ENCODE measurements around the gene ESYT1. TPM values are rescaled to one million over a fixed set of nuclear protein-coding genes. Genes with fewer than 3 reads are reported as not detected.
A peak's percentile ranks its signal among the peaks of the same experiment; 100 is the strongest.

ESYT1 gene
- total and polyA plus RNA-seq, 2 donors (not counting 3 experiments of a cell fraction or from before 2014, with no cell fraction given) = 161 to 234 TPM

- Histone ChIP-seq H3K27me3 (ENCODE audit: control insufficient read depth in 2 of 2, insufficient read depth in 2 of 2, low read length in 2 of 2) (no peaks in the 10 kb centered on the region), H4K20me1 (replicated peaks; ENCODE audit: control insufficient read depth, extremely low read depth, insufficient read depth, low read length) (no peaks in the 10 kb centered on the region), H3K9ac (replicated peaks; ENCODE audit: extremely low read depth, insufficient read depth, low read length) (no peak overlapping the region), H3K27ac (ENCODE audit: insufficient read depth, low read depth, low read length) (no peak overlapping the region), H3K9me3 (replicated peaks; ENCODE audit: control insufficient read depth, insufficient read depth, low read length) (no peaks in the 10 kb centered on the region), H2AFZ (ENCODE audit: low read depth, low read length) (no peak overlapping the region), H3K79me2 (ENCODE audit: control insufficient read depth, insufficient read depth, low read length) (peaks cover 33% of the 10 kb centered on the region), H3K36me3 (ENCODE audit: control insufficient read depth in 2 of 2, extremely low read depth in 1 of 2, insufficient read depth in 2 of 2, low read length in 2 of 2) (peaks cover 21 to 43% of the 10 kb centered on the region in 2 experiments), H3K4me1 (ENCODE audit: control insufficient read depth, extremely low read depth, insufficient read depth, low read length) (peaks cover 17% of the 10 kb centered on the region), H3K4me2 (ENCODE audit: insufficient read depth, low read length) (no peak overlapping the region), H3K4me3 (replicated peaks in 1 of 3; ENCODE audit: insufficient read depth in 1 of 3, low read depth in 1 of 3, low read length in 3 of 3) (no peak overlapping the region), H3K9me1 (replicated peaks; ENCODE audit: control insufficient read depth, extremely low read depth, insufficient read depth, low read length) (no peaks in the 10 kb centered on the region)
- no TSS peak for BruUV-seq (replicated peaks)
- intact Hi-C loops (cut with micrococcal nuclease) (no loop called here), dilution Hi-C loops (cut with MboI; ENCODE audit: extremely low pct_ligation_motif_present, low sequenced_read_pairs) (no loop called here)
- ChIA-PET CTCF (interaction anchor here (0.9 to 3.3 kb wide), 6 partner anchors 13 to 44 kb away, joined by 3 to 16 read pairs (median 10); partner anchors contain the start of genes ESYT1, SMARCC2 and ZC3H10), POLR2A (interaction anchor here (0.6 to 3.9 kb wide), 12 partner anchors 9 to 425 kb away, joined by 3 to 23 read pairs (median 4); partner anchors contain the start of genes ESYT1, SMARCC2 and ZC3H10)
- no peak for DNase-seq (ENCODE audit: low read depth, low spot score)
- no peak for FAIRE-seq
- TF ChIP-seq JUN (IDR thresholded peaks at IDR 0.05; ENCODE audit: borderline replicate concordance, insufficient read depth, insufficient read length, low read depth) (no peak), POLR2AphosphoS5 (IDR thresholded peaks at IDR 0.05; ENCODE audit: insufficient read depth, low read depth, low read length) (peak; percentile 75), EZH2 (IDR thresholded peaks at IDR 0.05; ENCODE audit: borderline replicate concordance, low read depth, low read length, severe bottlenecking) (no peak), GATA2 (IDR thresholded peaks at IDR 0.05; ENCODE audit: insufficient read depth, insufficient read length, low read depth, low read length) (no peak), FOS (IDR thresholded peaks at IDR 0.05; ENCODE audit: borderline replicate concordance, insufficient read depth, low read length) (no peak), MYC (IDR thresholded peaks at IDR 0.05; ENCODE audit: low read depth, low read length) (no peak), POLR2A (IDR thresholded peaks at IDR 0.05; ENCODE audit: low read depth, low read length) (peak; percentile 64), CTCF (IDR thresholded peaks at IDR 0.05; ENCODE audit: extremely low read depth in 1 of 2, insufficient read depth in 1 of 2, low read depth in 1 of 2, low read length in 2 of 2) (no peak), MAX (IDR thresholded peaks at IDR 0.05; ENCODE audit: insufficient read depth, insufficient read length) (no peak)
These were observed 34.6 kb downstream of the ESYT1 start for GRCh38 chr12:56162468-56163290.
